ENCODE measurements around the gene TOP3A.

DNA sequence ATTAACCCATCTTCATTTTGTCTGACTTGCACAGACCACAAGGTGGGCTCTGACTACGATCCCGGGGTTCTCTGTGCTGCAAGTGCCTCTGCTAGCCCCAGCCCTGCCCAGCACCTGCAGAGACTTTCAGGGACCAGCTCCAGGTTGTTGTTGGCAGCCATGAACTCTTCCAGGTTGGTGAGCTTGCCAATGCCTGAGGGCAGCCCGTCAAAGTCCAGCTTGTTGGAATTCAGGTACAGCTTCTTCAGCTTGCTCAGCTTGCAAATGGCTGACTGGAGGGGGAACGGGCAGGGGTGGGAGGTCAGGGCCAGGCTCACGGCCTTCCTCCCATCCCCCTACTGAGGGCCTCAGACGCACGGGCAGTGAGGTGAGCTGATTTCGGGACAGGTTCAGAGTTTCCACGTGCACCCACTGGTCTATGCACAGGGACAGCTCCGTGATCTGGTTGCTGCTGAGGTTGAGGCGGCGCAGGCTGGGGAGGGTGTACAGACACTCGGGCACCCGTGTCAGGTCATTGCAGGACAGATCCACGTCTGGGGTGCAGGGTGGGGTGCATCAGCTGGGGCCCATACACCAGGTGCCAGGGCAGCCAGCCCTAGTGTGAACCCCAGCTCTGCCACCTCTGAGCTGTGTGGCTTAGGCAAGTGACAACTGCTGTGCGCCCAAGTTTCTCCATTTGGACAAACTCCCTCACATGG, 61.5 kb downstream of the TOP3A start:
- TF ChIP-seq, protein P1, sequence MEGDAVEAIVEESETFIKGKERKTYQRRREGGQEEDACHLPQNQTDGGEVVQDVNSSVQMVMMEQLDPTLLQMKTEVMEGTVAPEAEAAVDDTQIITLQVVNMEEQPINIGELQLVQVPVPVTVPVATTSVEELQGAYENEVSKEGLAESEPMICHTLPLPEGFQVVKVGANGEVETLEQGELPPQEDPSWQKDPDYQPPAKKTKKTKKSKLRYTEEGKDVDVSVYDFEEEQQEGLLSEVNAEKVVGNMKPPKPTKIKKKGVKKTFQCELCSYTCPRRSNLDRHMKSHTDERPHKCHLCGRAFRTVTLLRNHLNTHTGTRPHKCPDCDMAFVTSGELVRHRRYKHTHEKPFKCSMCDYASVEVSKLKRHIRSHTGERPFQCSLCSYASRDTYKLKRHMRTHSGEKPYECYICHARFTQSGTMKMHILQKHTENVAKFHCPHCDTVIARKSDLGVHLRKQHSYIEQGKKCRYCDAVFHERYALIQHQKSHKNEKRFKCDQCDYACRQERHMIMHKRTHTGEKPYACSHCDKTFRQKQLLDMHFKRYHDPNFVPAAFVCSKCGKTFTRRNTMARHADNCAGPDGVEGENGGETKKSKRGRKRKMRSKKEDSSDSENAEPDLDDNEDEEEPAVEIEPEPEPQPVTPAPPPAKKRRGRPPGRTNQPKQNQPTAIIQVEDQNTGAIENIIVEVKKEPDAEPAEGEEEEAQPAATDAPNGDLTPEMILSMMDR (IDR thresholded peaks at IDR 0.05; ENCODE audit: low read depth, low read length, poor library complexity, severe bottlenecking): no peak
- TF ChIP-seq EZH2phosphoT487 (IDR thresholded peaks at IDR 0.05; ENCODE audit: borderline replicate concordance, low read length): no peak
